ENCODE data around the gene LMX1B.

The LMX1B gene

GRCh38 chr9:126604059-126605055 is 9.4 kb upstream of the LMX1B start:
- DNase-seq (ENCODE audit: low read depth) = no peak

- DNase-seq (ENCODE audit: low read depth) = no peak
These were observed 7.8 kb upstream of the LMX1B start for GRCh38 chr9:126605792-126606482.

GRCh38 chr9:126606483-126606870 is 7.3 kb upstream of the LMX1B start:
- DNase-seq (ENCODE audit: low read depth) = no peak

GRCh38 chr9:126607086-126607485 is 6.6 kb upstream of the LMX1B start:
- no peak for DNase-seq (ENCODE audit: low read depth)

GRCh38 chr9:126607731-126608130 is 6.0 kb upstream of the LMX1B start:
- no peak for DNase-seq (ENCODE audit: low read depth)

GRCh38 chr9:126608551-126608950 is 5.2 kb upstream of the LMX1B start:
- no peak for DNase-seq (ENCODE audit: low read depth)

- no peak for DNase-seq (ENCODE audit: low read depth)
These were observed 4.5 kb upstream of the LMX1B start for GRCh38 chr9:126609191-126609590.

- DNase-seq (ENCODE audit: low read depth) = no peak
These were observed 3.9 kb upstream of the LMX1B start for GRCh38 chr9:126609711-126610388.

- no peak for DNase-seq (ENCODE audit: low read depth)
These were observed 2.5 kb upstream of the LMX1B start for GRCh38 chr9:126611193-126611591.

GRCh38 chr9:126611592-126612325 is 2.0 kb upstream of the LMX1B start:
- peak; percentile 44 for DNase-seq (ENCODE audit: low read depth)

GRCh38 chr9:126612326-126612812 is 1.4 kb upstream of the LMX1B start:
- DNase-seq (ENCODE audit: low read depth) = no peak

GRCh38 chr9:126612813-126613641 is 701 bp upstream of the LMX1B start:
- DNase-seq (ENCODE audit: low read depth) = no peak

- no peak for DNase-seq (ENCODE audit: low read depth)
These were observed 343 bp downstream of the LMX1B start for GRCh38 chr9:126614088-126614454.

GRCh38 chr9:126614455-126615244 is 922 bp downstream of the LMX1B start:
- no peak for DNase-seq (ENCODE audit: low read depth)

GRCh38 chr9:126615245-126615790 is 1.6 kb downstream of the LMX1B start:
- DNase-seq (ENCODE audit: low read depth) = no peak

- DNase-seq (ENCODE audit: low read depth) = no peak
These were observed 2.2 kb downstream of the LMX1B start for GRCh38 chr9:126615791-126616447.

GRCh38 chr9:126616521-126616976 is 2.8 kb downstream of the LMX1B start:
- no peak for DNase-seq (ENCODE audit: low read depth)

GRCh38 chr9:126617003-126617822 is 3.5 kb downstream of the LMX1B start:
- DNase-seq (ENCODE audit: low read depth) = no peak

Data from stimulated activated CD8-positive, alpha-beta memory T cell treated with anti-CD3 and anti-CD28 coated beads, Interleukin-12 subunit alpha, Interleukin-12 subunit beta, amount 100 ng/mL, for 1 hour (primary cell).